Glutamatergic neuron (in vitro differentiated cells): ENCODE measurements around the gene KIF21A. TPM values are rescaled to one million over a fixed set of nuclear protein-coding genes. Genes with fewer than 3 reads are reported as not detected.

ENCODE experiments used
- DNase-seq: peaks from one replicate; pipeline ENCODE4 v3.0.0; 2022
- H3K27ac Mint-ChIP-seq: one replicate; pipeline ENCODE4 v1.8.0; 2020; ENCODE audit warnings: mild to moderate bottlenecking, mixed read lengths, inconsistent platforms; ENCODE audit not compliant: unreplicated experiment
- H3K27me3 Mint-ChIP-seq: one replicate; pipeline ENCODE4 v1.8.0; 2020; ENCODE audit warnings: mild to moderate bottlenecking, moderate library complexity, mixed read lengths, inconsistent platforms; ENCODE audit not compliant: unreplicated experiment
- H3K36me3 Mint-ChIP-seq: one replicate; pipeline ENCODE4 v1.8.0; 2020; ENCODE audit warnings: mild to moderate bottlenecking, mixed read lengths, inconsistent platforms; ENCODE audit not compliant: unreplicated experiment
- H3K4me1 Mint-ChIP-seq: one replicate; pipeline ENCODE4 v1.8.0; 2020; ENCODE audit warnings: mild to moderate bottlenecking, low read depth, mixed read lengths, inconsistent platforms; ENCODE audit not compliant: unreplicated experiment
- H3K4me3 Mint-ChIP-seq: one replicate; pipeline ENCODE4 v1.8.0; 2020; ENCODE audit warnings: mild to moderate bottlenecking, mixed read lengths, inconsistent platforms; ENCODE audit not compliant: unreplicated experiment
- H3K9me3 Mint-ChIP-seq: one replicate; pipeline ENCODE4 v1.8.0; 2020; ENCODE audit warnings: mild to moderate bottlenecking, moderate library complexity, mixed read lengths, inconsistent platforms; ENCODE audit not compliant: unreplicated experiment
- CTCF ChIP-seq: fragments of 200-600 bp; sonication (generic); IDR thresholded peaks from one replicate; pipeline ENCODE4 v1.5.0; 2021; ENCODE audit not compliant: partially characterized antibody, unreplicated experiment
- total RNA-seq: library from RNA; stranded (reverse); fragmentation: NEBNext Ultra II Directional; extraction: Animal tissue kit (Norgen Biotek cat#: 25700); gene quantifications from one replicate; pipeline ENCODE4 v1.2.1, GENCODE V29; 2021; ENCODE audit not compliant: unreplicated experiment

Gene KIF21A
- total RNA-seq, 1 donor from 2014 or later, result 93.1 TPM

- Mint-ChIP-seq H3K9me3 (peaks cover 3% of the 10 kb centered on the region), H3K27ac (no peak overlapping the region), H3K27me3 (no peaks in the 10 kb centered on the region), H3K4me1 (no peaks in the 10 kb centered on the region), H3K4me3 (no peak overlapping the region), H3K36me3 (no peaks in the 10 kb centered on the region)
- DNase-seq, result no peak
- TF ChIP-seq CTCF, result no peak
These were observed 173.4 kb downstream of the KIF21A start for GRCh38 chr12:39269492-39269891.

GRCh38 chr12:39267886-39268285 is 175.0 kb downstream of the KIF21A start:
- Mint-ChIP-seq H3K4me1 (no peaks in the 10 kb centered on the region), H3K27ac (no peak overlapping the region), H3K9me3 (peaks cover 4% of the 10 kb centered on the region), H3K4me3 (no peak overlapping the region), H3K27me3 (no peaks in the 10 kb centered on the region), H3K36me3 (no peaks in the 10 kb centered on the region)
- TF ChIP-seq CTCF, result no peak
- no peak for DNase-seq

- Mint-ChIP-seq H3K9me3 (no peaks in the 10 kb centered on the region), H3K27ac (no peak overlapping the region), H3K4me1 (no peaks in the 10 kb centered on the region), H3K4me3 (no peak overlapping the region), H3K36me3 (no peaks in the 10 kb centered on the region), H3K27me3 (no peaks in the 10 kb centered on the region)
- DNase-seq, result no peak
- TF ChIP-seq CTCF, result no peak
These were observed 190.3 kb downstream of the KIF21A start for GRCh38 chr12:39252628-39253027.

Other genes with a start within 250 kb of the KIF21A start
- 4.2 TPM for gene ABCD2, start 176.7 kb upstream of the KIF21A start, total RNA-seq